ENCODE measurements around the gene FAM236A. TPM values are rescaled to one million over a fixed set of nuclear protein-coding genes. Genes with fewer than 3 reads are reported as not detected.
A peak's percentile ranks its signal among the peaks of the same experiment; 100 is the strongest.
"Not testable (repeated sequence)": the region's sequence is repeated elsewhere in the genome, so short reads cannot be mapped to it uniquely, and the experiment has no call there.

The FAM236A gene
- total RNA-seq, result not detected

DNA sequence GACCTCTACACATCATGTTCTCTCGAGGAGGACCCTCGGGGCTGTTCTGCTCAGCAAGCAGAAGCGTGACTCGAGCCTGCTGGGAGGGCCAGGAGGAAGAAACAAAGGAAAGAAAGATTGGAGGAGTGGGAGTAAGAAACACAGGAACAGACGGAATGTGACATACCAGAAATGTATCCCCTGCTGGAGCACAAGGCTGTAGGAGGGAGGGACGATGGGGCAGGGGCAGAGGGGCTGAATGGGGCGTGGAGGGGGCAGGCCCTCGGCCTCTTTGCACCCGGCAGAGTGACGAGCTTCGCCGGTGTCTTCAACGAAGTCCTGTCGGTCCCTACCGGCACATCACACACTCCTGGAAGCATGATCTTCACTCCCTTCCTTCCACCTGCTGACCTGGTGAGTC is at the start of gene FAM236A:
TSS of gene FAM236A (plus strand) at position 301 of the 400 bp plus-strand sequence. CDS start at position 358, 57 bp downstream.
- H3K27me3 Mint-ChIP-seq (ENCODE audit: low read depth); H3K36me3 Mint-ChIP-seq (ENCODE audit: low read depth); H3K4me1 Mint-ChIP-seq (ENCODE audit: low read depth); ATAC-seq; CTCF ChIA-PET; H3K27ac Mint-ChIP-seq; DNase-seq; POLR2A ChIA-PET; H3K4me3 Mint-ChIP-seq; H3K9me3 Mint-ChIP-seq (ENCODE audit: insufficient read depth): not testable (repeated sequence)

- ATAC-seq; H3K9me3 Mint-ChIP-seq (ENCODE audit: insufficient read depth); H3K27ac Mint-ChIP-seq; H3K4me3 Mint-ChIP-seq; H3K36me3 Mint-ChIP-seq (ENCODE audit: low read depth); DNase-seq; CTCF ChIA-PET; POLR2A ChIA-PET; H3K27me3 Mint-ChIP-seq (ENCODE audit: low read depth); H3K4me1 Mint-ChIP-seq (ENCODE audit: low read depth): not testable (repeated sequence)
These were observed 48.3 kb upstream of the FAM236A start for GRCh38 chrX:72889740-72890139.

GRCh38 chrX:72912315-72912714 is 25.7 kb upstream of the FAM236A start, which contains the start of gene FAM236C:
TSS of gene FAM236C (plus strand) at chrX:72912615. CDS start at chrX:72912715, 100 bp downstream.
- H3K27me3 Mint-ChIP-seq (ENCODE audit: low read depth); H3K4me1 Mint-ChIP-seq (ENCODE audit: low read depth); DNase-seq; ATAC-seq; POLR2A ChIA-PET; H3K9me3 Mint-ChIP-seq (ENCODE audit: insufficient read depth); H3K27ac Mint-ChIP-seq; CTCF ChIA-PET; H3K4me3 Mint-ChIP-seq; H3K36me3 Mint-ChIP-seq (ENCODE audit: low read depth): not testable (repeated sequence)

GRCh38 chrX:72916096-72916495 is 21.9 kb upstream of the FAM236A start:
- H3K27ac Mint-ChIP-seq; POLR2A ChIA-PET; CTCF ChIA-PET; ATAC-seq; H3K4me3 Mint-ChIP-seq; DNase-seq; H3K36me3 Mint-ChIP-seq (ENCODE audit: low read depth); H3K9me3 Mint-ChIP-seq (ENCODE audit: insufficient read depth); H3K27me3 Mint-ChIP-seq (ENCODE audit: low read depth); H3K4me1 Mint-ChIP-seq (ENCODE audit: low read depth): not testable (repeated sequence)

DNA sequence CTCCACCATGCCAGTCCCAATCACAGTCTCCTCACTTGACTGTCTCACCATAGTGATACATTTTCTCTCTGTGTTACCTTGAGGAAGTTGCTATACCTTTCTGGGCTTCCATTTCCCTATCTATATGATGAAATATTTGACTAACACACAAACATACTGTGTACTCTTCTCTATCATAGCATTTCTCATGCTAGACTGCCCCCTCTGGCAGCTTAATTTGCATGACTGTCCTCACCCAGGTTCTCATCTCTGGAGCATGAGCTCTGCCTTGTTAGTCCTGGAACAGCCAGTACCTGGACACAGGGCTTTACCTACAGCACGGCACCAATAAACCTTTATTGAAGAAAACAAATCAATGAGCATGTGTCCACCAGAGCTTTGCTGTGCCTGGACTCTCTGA is 5.7 kb upstream of the FAM236A start:
- POLR2A ChIA-PET, CTCF ChIA-PET: not testable (repeated sequence)

DNA sequence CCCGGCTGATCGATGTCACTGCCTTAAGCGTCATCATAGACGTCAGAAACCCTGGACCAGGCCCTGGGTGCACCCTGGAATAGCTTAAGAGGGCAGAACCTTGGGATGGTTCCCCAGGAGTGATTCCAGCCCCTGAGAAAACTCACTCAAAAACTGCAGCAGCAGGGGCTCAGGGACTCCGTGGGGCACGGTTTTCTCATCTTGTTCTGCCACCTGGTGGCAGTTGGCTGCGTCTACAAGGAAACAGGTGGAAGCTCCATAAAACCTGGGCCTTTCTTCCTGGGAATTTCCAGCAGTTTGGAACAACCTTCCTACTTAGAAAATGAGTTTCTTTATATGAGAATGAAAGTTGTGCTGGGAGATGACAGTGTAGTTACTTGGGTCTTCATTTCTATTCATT is 1.6 kb upstream of the FAM236A start:
- not testable (repeated sequence) for H3K9me3 Mint-ChIP-seq (ENCODE audit: insufficient read depth)

More for the DNA sequence above, 5.7 kb upstream of the FAM236A start:
- not testable (repeated sequence) for H3K4me3 Mint-ChIP-seq; ATAC-seq; DNase-seq; H3K27me3 Mint-ChIP-seq (ENCODE audit: low read depth); H3K4me1 Mint-ChIP-seq (ENCODE audit: low read depth); H3K9me3 Mint-ChIP-seq (ENCODE audit: insufficient read depth); H3K27ac Mint-ChIP-seq; H3K36me3 Mint-ChIP-seq (ENCODE audit: low read depth)

GRCh38 chrX:72936882-72937455 is 1.0 kb upstream of the FAM236A start:
- H3K9me3 Mint-ChIP-seq (ENCODE audit: insufficient read depth); H3K27me3 Mint-ChIP-seq (ENCODE audit: low read depth); POLR2A ChIA-PET; DNase-seq; H3K4me3 Mint-ChIP-seq; CTCF ChIA-PET; H3K4me1 Mint-ChIP-seq (ENCODE audit: low read depth); ATAC-seq; H3K27ac Mint-ChIP-seq; H3K36me3 Mint-ChIP-seq (ENCODE audit: low read depth): not testable (repeated sequence)

More for the DNA sequence above, 1.6 kb upstream of the FAM236A start:
- H3K27ac Mint-ChIP-seq; POLR2A ChIA-PET; H3K4me3 Mint-ChIP-seq; CTCF ChIA-PET; H3K27me3 Mint-ChIP-seq (ENCODE audit: low read depth); DNase-seq; H3K36me3 Mint-ChIP-seq (ENCODE audit: low read depth); ATAC-seq; H3K4me1 Mint-ChIP-seq (ENCODE audit: low read depth): not testable (repeated sequence)

DNA sequence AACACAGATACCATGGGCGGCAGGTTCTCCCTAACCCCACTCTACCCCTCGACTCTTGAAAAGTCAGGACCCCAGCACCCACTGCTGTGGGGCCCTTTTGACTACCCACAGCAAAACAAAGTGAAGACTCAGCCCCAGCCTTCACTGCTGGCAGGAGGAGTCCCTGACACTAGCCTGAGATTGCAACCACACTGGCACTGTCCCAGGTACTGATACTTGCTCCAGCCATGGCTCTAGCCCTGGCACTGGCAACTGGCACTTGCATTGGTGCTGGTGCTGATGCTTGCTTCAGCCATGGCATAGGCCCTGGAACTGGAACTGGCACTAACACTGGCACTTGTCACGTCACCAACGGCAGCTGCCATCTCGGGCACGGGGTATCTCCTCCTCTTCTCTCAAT is 4.3 kb downstream of the FAM236A start:
- CTCF ChIA-PET; H3K27me3 Mint-ChIP-seq (ENCODE audit: low read depth); H3K9me3 Mint-ChIP-seq (ENCODE audit: insufficient read depth); H3K4me3 Mint-ChIP-seq; ATAC-seq; DNase-seq; H3K27ac Mint-ChIP-seq; H3K36me3 Mint-ChIP-seq (ENCODE audit: low read depth); H3K4me1 Mint-ChIP-seq (ENCODE audit: low read depth); POLR2A ChIA-PET: not testable (repeated sequence)

GRCh38 chrX:72943035-72943818 is 5.2 kb downstream of the FAM236A start:
- H3K27ac Mint-ChIP-seq; H3K36me3 Mint-ChIP-seq (ENCODE audit: low read depth); H3K9me3 Mint-ChIP-seq (ENCODE audit: insufficient read depth); DNase-seq; H3K4me3 Mint-ChIP-seq; POLR2A ChIA-PET; CTCF ChIA-PET; H3K4me1 Mint-ChIP-seq (ENCODE audit: low read depth); H3K27me3 Mint-ChIP-seq (ENCODE audit: low read depth): not testable (repeated sequence)
- ATAC-seq, result peak; percentile 85

GRCh38 chrX:72943819-72944169 is 5.8 kb downstream of the FAM236A start, which contains the start of gene DMRTC1:
TSS of gene DMRTC1 (minus strand) at chrX:72943837. CDS start at chrX:72875694, 68,143 bp downstream.
- H3K4me3 Mint-ChIP-seq; POLR2A ChIA-PET; H3K4me1 Mint-ChIP-seq (ENCODE audit: low read depth); H3K36me3 Mint-ChIP-seq (ENCODE audit: low read depth); CTCF ChIA-PET; H3K9me3 Mint-ChIP-seq (ENCODE audit: insufficient read depth); H3K27me3 Mint-ChIP-seq (ENCODE audit: low read depth); H3K27ac Mint-ChIP-seq; DNase-seq: not testable (repeated sequence)
- peak; percentile 81 for ATAC-seq

DNA sequence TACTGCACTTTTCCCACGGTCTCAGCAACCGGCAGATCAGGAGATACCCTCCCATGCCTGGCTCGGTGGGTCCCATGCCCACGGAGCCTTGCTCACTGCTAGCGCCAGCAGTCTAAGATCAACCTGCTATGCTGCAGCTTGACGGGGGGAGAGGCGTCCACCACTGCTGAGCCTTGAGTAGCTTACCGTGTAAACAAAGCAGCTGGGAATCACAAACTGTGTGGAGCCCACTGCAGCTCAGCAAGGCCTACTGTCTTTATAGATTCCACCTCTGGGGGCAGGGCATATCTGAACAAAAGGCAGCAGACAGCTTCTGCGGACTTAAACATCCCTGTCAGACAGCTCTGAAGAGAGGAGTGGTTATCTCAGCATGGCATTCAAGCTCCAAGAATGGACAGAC is 22.0 kb downstream of the FAM236A start:
- H3K4me1 Mint-ChIP-seq (ENCODE audit: low read depth); H3K27ac Mint-ChIP-seq; H3K4me3 Mint-ChIP-seq; H3K36me3 Mint-ChIP-seq (ENCODE audit: low read depth); CTCF ChIA-PET; H3K27me3 Mint-ChIP-seq (ENCODE audit: low read depth); DNase-seq; POLR2A ChIA-PET; ATAC-seq; H3K9me3 Mint-ChIP-seq (ENCODE audit: insufficient read depth): not testable (repeated sequence)

GRCh38 chrX:72971859-72972258 is 33.9 kb downstream of the FAM236A start:
- H3K9me3 Mint-ChIP-seq (ENCODE audit: insufficient read depth); ATAC-seq; POLR2A ChIA-PET; H3K4me3 Mint-ChIP-seq; CTCF ChIA-PET; H3K4me1 Mint-ChIP-seq (ENCODE audit: low read depth); H3K27ac Mint-ChIP-seq; H3K36me3 Mint-ChIP-seq (ENCODE audit: low read depth); DNase-seq; H3K27me3 Mint-ChIP-seq (ENCODE audit: low read depth): not testable (repeated sequence)

All from activated CD8-positive, alpha-beta T cell treated with anti-CD3 and anti-CD28 coated beads, Interleukin-2, amount 10 ng/mL, durations not matched to agents 7 days and 5 days (primary cell).